Hepatocyte (in vitro differentiated cells): ENCODE data around the gene FGF19. TPM values are rescaled to one million over a fixed set of nuclear protein-coding genes. Genes with fewer than 3 reads are reported as not detected.

Experiments
- DNase-seq: peaks from one replicate; pipeline ENCODE4 v3.0.0-alpha.2; 2016; ENCODE audit warnings: low spot score
- H2AFZ ChIP-seq: fragments of 200-600 bp; sonication (generic); 2 replicates; pipeline ENCODE4 v1.6.0; 2016; ENCODE audit warnings: antibody characterized with exemption, mild to moderate bottlenecking
- H3K27ac ChIP-seq: fragments of 200-600 bp; sonication (generic); 2 replicates; pipeline ENCODE4 v1.5.1; 2016; ENCODE audit warnings: mild to moderate bottlenecking
- H3K27me3 ChIP-seq: fragments of 200-600 bp; sonication (generic); 2 replicates; pipeline ENCODE4 v1.6.1; 2016
- H3K36me3 ChIP-seq: fragments of 200-600 bp; sonication (generic); replicated peaks from 2 replicates; pipeline ENCODE4 v1.5.1; 2016; ENCODE audit warnings: low read depth; ENCODE audit not compliant: insufficient read depth
- H3K4me1 ChIP-seq: fragments of 200-600 bp; sonication (generic); 2 replicates; pipeline ENCODE4 v1.5.1; 2016; ENCODE audit warnings: mild to moderate bottlenecking, moderate library complexity; ENCODE audit not compliant: insufficient read depth
- H3K4me2 ChIP-seq: fragments of 200-600 bp; sonication (generic); 2 replicates; pipeline ENCODE4 v1.6.0; 2016
- H3K4me3 ChIP-seq: fragments of 200-600 bp; sonication (generic); 2 replicates; pipeline ENCODE4 v1.5.1; 2016; ENCODE audit warnings: mild to moderate bottlenecking
- H3K79me2 ChIP-seq: fragments of 200-600 bp; sonication (generic); 2 replicates; pipeline ENCODE4 v1.6.0; 2017; ENCODE audit warnings: mild to moderate bottlenecking
- H3K9me2 ChIP-seq: fragments of 200-600 bp; sonication (generic); replicated peaks from 2 replicates; pipeline ENCODE4 v1.6.0; 2017; ENCODE audit warnings: mild to moderate bottlenecking; ENCODE audit not compliant: insufficient read depth
- H3K9me3 ChIP-seq: fragments of 200-600 bp; sonication (generic); 2 replicates; pipeline ENCODE4 v1.5.1; 2016; ENCODE audit warnings: low read depth, mild to moderate bottlenecking
- H4K20me1 ChIP-seq: fragments of 200-600 bp; sonication (generic); 2 replicates; pipeline ENCODE4 v1.6.0; 2016; ENCODE audit warnings: mild to moderate bottlenecking; ENCODE audit not compliant: insufficient read depth, poor library complexity, severe bottlenecking
- EZH2 ChIP-seq: fragments of 200-600 bp; sonication (generic); IDR thresholded peaks from 2 replicates; pipeline ENCODE4 v1.6.1; 2016; ENCODE audit warnings: antibody characterized with exemption, mild to moderate bottlenecking, borderline replicate concordance
- EZH2phosphoT487 ChIP-seq: fragments of 200-600 bp; sonication (generic); IDR thresholded peaks from one replicate; pipeline ENCODE4 v1.6.1; 2018; ENCODE audit warnings: antibody characterized with exemption, mild to moderate bottlenecking, low read depth, moderate library complexity; ENCODE audit not compliant: unreplicated experiment, severe bottlenecking
- WGBS: methylation state at CpG from one replicate; pipeline ENCODE4 v1.1.6; 2016; ENCODE audit warnings: low lambda C conversion rate; ENCODE audit errors: missing lambda C conversion rate; 5-methylcytosine and 5-hydroxymethylcytosine counted together
- polyA plus RNA-seq: library from polyadenylated mRNA; unstranded; fragments of >200 nt; fragmentation: Nextera tagmentation; extraction: Ambion mirVana; gene quantifications from 2 replicates; pipeline ENCODE4 v1.2.1, GENCODE V29; 2016
- total RNA-seq: library from RNA; depleted of rRNA; stranded (reverse); fragments of >200 nt; gene quantifications from 2 replicates; pipeline ENCODE4 v1.2.3, GENCODE V29; 2014
- TF ChIP-seq, protein P1 (sequence below): fragments of 200-600 bp; sonication (generic); IDR thresholded peaks from 2 replicates; pipeline ENCODE4 v1.5.1; 2016; ENCODE audit warnings: antibody characterized with exemption, mild to moderate bottlenecking; ENCODE audit not compliant: poor library complexity

Gene FGF19
- total and polyA plus RNA-seq, 2 experiments from 2014 or later, result 1.0 TPM; not detected in 1

DNA sequence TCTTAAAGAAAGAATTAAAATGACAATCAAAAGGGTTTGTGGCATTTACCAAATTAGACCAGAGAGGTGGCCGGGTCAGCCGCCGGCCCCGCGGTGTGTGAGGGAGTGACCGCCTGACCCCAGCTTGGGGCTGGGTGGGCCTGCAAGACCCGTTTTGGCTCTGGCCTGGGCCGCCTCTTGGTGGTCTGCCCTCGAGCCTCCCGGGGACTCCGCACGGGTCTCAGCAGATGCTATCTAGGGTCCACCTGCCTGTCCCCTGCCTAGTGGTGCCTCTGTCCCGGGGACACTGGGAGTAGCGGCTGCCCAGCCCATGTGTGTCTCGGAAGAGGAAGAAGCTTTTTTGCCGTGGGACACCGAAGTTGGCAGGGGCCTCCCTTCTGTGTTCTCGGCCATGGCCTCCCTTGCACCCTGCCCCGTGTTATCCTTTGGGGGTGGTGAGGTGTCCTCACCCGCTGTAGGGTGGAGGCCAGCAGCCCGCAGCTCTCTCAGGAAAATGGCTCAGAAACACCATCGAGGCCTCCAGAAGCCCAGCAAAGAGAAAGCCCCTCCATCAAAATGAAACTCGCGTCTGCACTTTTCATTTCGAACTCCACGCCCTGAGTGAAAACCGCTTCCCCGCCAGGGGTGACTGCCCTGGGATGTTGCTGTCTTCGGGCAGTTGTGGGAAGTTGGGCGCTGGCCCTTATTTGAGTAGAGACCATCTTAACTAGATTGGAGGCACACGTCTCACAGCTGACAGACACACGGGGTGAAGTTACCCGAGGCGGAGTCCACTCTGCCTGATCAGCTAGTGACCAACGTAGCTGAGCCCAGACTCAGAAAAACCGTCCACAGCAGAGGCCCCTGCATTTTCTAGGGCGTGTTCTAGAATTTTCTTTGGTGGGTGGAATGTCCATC, 54.9 kb downstream of the FGF19 start:
- H3K27me3 ChIP-seq, result no peaks in the 10 kb centered on the region
- no peaks in the 10 kb centered on the region for H3K36me3 ChIP-seq
- H3K4me1 ChIP-seq, result peaks cover 11% of the 10 kb centered on the region
- H3K27ac ChIP-seq, result no peak overlapping the region
- no peaks in the 10 kb centered on the region for H3K9me3 ChIP-seq
- no peak for DNase-seq
- 94% methylated on average over 37 of the region's 37 CpGs for whole genome bisulfite sequencing
- no peak for TF ChIP-seq EZH2
- no peak for TF ChIP-seq EZH2phosphoT487
- TF ChIP-seq, protein P1, sequence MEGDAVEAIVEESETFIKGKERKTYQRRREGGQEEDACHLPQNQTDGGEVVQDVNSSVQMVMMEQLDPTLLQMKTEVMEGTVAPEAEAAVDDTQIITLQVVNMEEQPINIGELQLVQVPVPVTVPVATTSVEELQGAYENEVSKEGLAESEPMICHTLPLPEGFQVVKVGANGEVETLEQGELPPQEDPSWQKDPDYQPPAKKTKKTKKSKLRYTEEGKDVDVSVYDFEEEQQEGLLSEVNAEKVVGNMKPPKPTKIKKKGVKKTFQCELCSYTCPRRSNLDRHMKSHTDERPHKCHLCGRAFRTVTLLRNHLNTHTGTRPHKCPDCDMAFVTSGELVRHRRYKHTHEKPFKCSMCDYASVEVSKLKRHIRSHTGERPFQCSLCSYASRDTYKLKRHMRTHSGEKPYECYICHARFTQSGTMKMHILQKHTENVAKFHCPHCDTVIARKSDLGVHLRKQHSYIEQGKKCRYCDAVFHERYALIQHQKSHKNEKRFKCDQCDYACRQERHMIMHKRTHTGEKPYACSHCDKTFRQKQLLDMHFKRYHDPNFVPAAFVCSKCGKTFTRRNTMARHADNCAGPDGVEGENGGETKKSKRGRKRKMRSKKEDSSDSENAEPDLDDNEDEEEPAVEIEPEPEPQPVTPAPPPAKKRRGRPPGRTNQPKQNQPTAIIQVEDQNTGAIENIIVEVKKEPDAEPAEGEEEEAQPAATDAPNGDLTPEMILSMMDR, result no peak
- H3K79me2 ChIP-seq, result peaks cover 14% of the 10 kb centered on the region
- H4K20me1 ChIP-seq, result peaks cover 25% of the 10 kb centered on the region
- H3K4me2 ChIP-seq, result no peak overlapping the region
- H3K9me2 ChIP-seq, result no peaks in the 10 kb centered on the region
- no peak overlapping the region for H3K4me3 ChIP-seq
- no peak overlapping the region for H2AFZ ChIP-seq

Other genes starting within 250 kb of the FGF19 start
- 0.27 and 0.64 TPM in 2 replicates for gene LINC01488, start 222.4 kb downstream of the FGF19 start, total RNA-seq
- 0.59 and 0.71 TPM in 2 replicates for gene LINC01488, start 222.4 kb downstream of the FGF19 start, polyA plus RNA-seq
- 69.6 and 80.2 TPM in 2 replicates for gene CCND1, start 62.9 kb downstream of the FGF19 start, total RNA-seq
- gene CCND1, start 62.9 kb downstream of the FGF19 start, polyA plus RNA-seq, result 81.9 and 82.9 TPM in 2 replicates
- gene LTO1, start 28.7 kb downstream of the FGF19 start, total RNA-seq, result 13.4 and 32.9 TPM in 2 replicates
- gene LTO1, start 28.7 kb downstream of the FGF19 start, polyA plus RNA-seq, result 12.6 and 19.6 TPM in 2 replicates
- gene FGF4, start 71.3 kb upstream of the FGF19 start, total RNA-seq, result not detected in 2 replicates
- not detected in 2 replicates for gene FGF4, start 71.3 kb upstream of the FGF19 start, polyA plus RNA-seq
- not detected in 2 replicates for gene FGF3, start 115.4 kb upstream of the FGF19 start, total RNA-seq
- gene FGF3, start 115.4 kb upstream of the FGF19 start, polyA plus RNA-seq, result not detected in 2 replicates